Hair follicle dermal papilla cell (primary cell): ENCODE results near the gene TBC1D1. TPM values are rescaled to one million over a fixed set of nuclear protein-coding genes. Genes with fewer than 3 reads are reported as not detected.

Experiments
- total RNA-seq: library from RNA; depleted of rRNA; stranded (reverse); fragments of >200 nt; gene quantifications from 2 replicates; pipeline ENCODE4 v1.2.3, GENCODE V29; 2012

Gene TBC1D1, protein sequence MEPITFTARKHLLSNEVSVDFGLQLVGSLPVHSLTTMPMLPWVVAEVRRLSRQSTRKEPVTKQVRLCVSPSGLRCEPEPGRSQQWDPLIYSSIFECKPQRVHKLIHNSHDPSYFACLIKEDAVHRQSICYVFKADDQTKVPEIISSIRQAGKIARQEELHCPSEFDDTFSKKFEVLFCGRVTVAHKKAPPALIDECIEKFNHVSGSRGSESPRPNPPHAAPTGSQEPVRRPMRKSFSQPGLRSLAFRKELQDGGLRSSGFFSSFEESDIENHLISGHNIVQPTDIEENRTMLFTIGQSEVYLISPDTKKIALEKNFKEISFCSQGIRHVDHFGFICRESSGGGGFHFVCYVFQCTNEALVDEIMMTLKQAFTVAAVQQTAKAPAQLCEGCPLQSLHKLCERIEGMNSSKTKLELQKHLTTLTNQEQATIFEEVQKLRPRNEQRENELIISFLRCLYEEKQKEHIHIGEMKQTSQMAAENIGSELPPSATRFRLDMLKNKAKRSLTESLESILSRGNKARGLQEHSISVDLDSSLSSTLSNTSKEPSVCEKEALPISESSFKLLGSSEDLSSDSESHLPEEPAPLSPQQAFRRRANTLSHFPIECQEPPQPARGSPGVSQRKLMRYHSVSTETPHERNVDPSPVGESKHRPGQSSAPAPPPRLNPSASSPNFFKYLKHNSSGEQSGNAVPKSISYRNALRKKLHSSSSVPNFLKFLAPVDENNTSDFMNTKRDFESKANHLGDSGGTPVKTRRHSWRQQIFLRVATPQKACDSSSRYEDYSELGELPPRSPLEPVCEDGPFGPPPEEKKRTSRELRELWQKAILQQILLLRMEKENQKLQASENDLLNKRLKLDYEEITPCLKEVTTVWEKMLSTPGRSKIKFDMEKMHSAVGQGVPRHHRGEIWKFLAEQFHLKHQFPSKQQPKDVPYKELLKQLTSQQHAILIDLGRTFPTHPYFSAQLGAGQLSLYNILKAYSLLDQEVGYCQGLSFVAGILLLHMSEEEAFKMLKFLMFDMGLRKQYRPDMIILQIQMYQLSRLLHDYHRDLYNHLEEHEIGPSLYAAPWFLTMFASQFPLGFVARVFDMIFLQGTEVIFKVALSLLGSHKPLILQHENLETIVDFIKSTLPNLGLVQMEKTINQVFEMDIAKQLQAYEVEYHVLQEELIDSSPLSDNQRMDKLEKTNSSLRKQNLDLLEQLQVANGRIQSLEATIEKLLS (N-terminal part only)
- 66.3 and 84.5 TPM in 2 replicates for total RNA-seq

DNA sequence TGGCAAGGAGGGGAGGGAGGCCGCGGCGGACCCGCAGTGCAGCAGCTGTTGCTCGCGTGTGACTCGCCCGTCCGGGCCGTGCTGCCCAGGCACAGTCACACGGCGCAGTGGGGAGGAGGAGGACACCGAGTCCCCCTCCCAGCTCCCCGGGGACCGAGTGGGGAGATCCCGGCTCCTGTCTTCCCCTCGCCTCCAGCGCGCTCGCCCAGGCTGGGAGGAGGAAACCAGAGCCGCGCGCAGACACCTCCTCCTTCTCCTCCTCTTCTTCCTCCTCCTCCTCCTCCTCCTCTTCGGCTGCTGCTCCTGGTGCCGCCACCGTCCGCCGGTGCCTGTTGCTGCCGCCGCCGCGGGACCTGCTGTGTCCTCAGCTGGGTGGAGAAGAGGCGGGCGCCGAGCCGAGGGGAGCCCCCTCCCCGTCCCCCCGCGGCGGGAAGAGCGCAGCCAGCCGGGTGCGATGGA, at the start of gene TBC1D1:
Gene TBC1D1 (plus strand): TSS at position 284 of the 459 bp plus-strand sequence. CDS start 11,012 bp downstream, outside the sequence.

DNA sequence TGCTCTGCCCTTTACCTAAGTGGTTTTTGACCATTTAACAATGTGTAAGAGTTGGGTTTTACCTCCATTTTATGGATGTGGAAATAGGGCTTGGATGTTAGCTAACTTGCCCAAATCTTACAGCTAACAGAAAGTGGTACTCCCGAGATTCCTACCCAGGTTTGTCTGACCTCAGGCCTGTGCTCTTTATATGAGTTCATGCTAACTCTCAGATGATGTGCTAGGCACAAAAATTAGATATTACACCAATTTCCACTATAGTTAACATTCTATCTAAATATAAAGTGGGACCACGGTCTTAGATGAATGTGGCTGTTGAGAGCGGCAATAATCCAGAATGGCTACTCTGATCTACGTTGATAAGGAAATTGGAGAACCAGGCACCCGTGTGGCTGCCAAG, 69.2 kb downstream of the TBC1D1 start, which contains the start of gene PTTG2:
Gene PTTG2 (plus strand): TSS at position 301 of the 400 bp plus-strand sequence. CDS start 37 bp downstream, at position 338.

Other genes with a start within 250 kb of the TBC1D1 start
- 79.1 and 88.8 TPM in 2 replicates for gene RELL1, start 204.7 kb upstream of the TBC1D1 start, total RNA-seq
- gene PGM2, start 64.4 kb upstream of the TBC1D1 start, total RNA-seq: 8.3 and 13.0 TPM in 2 replicates
- not detected in 2 replicates for gene PTTG2, start 69.3 kb downstream of the TBC1D1 start, total RNA-seq